Keratinocyte (primary cell): ENCODE results near the gene ZNF627. TPM values are rescaled to one million over a fixed set of nuclear protein-coding genes. Genes with fewer than 3 reads are reported as not detected.
"Not testable (repeated sequence)": the region's sequence is repeated elsewhere in the genome, so short reads cannot be mapped to it uniquely, and the experiment has no call there.

Source experiments
- DNase-seq: peaks from one replicate; pipeline ENCODE4 v3.0.0-alpha.2; 2011; ENCODE audit warnings: low read depth, missing footprints, low spot score
- FAIRE-seq: peaks from 2 replicates; lab custom pipeline; 2011; peaks lifted over from hg19 to GRCh38; lab: Jason Lieb, UNC
- H2AFZ ChIP-seq: 2 replicates; pipeline ENCODE4 v1.6.0; 2012; ENCODE audit warnings: low read length, control low read depth, inconsistent platforms; ENCODE audit not compliant: control insufficient read depth
- H3K27ac ChIP-seq: 2 replicates; pipeline ENCODE4 v1.5.1; 2011; ENCODE audit warnings: low read length; ENCODE audit not compliant: control insufficient read depth, insufficient read depth
- H3K27me3 ChIP-seq: 3 replicates; pipeline ENCODE4 v1.6.0; 2011; ENCODE audit warnings: low read length; ENCODE audit not compliant: control insufficient read depth, insufficient read depth; ENCODE audit errors: extremely low read depth
- H3K36me3 ChIP-seq, 2 experiments: 2 replicates in 1 of 2; 3 replicates in 1 of 2; pipeline ENCODE4 v1.5.1; 2011; ENCODE audit warnings: low read length in 2 of 2, mild to moderate bottlenecking in 1 of 2; ENCODE audit not compliant: control insufficient read depth in 2 of 2, insufficient read depth in 2 of 2; ENCODE audit errors: extremely low read depth in 1 of 2
- H3K4me1 ChIP-seq: 3 replicates; pipeline ENCODE4 v1.5.1; 2011; ENCODE audit warnings: low read length; ENCODE audit not compliant: control insufficient read depth, insufficient read depth; ENCODE audit errors: extremely low read depth
- H3K4me2 ChIP-seq: 3 replicates; pipeline ENCODE4 v1.6.0; 2011; ENCODE audit warnings: low read depth, low read length; ENCODE audit not compliant: control insufficient read depth, insufficient read depth; ENCODE audit errors: extremely low read depth
- H3K4me3 ChIP-seq, 3 experiments: fragments of 200-600 bp in 1 of 3; sonication (generic) in 1 of 3; 2 replicates in 2 of 3; 3 replicates in 1 of 3; pipeline ENCODE4 v1.5.1; 2011 to 2016; ENCODE audit warnings: low read length in 3 of 3, mild to moderate bottlenecking in 3 of 3, control low read depth in 2 of 3, inconsistent platforms in 1 of 3, low read depth in 1 of 3, mixed read lengths in 1 of 3, mixed run types in 1 of 3, moderate library complexity in 1 of 3; ENCODE audit not compliant: control insufficient read depth in 2 of 3, insufficient read depth in 2 of 3; ENCODE audit errors: extremely low read depth in 1 of 3
- H3K79me2 ChIP-seq: 2 replicates; pipeline ENCODE4 v1.6.0; 2012; ENCODE audit warnings: low read length; ENCODE audit not compliant: control insufficient read depth, insufficient read depth
- H3K9ac ChIP-seq: 3 replicates; pipeline ENCODE4 v1.6.0; 2011; ENCODE audit warnings: low read length; ENCODE audit not compliant: control insufficient read depth, insufficient read depth; ENCODE audit errors: extremely low read depth
- H3K9me1 ChIP-seq: 3 replicates; pipeline ENCODE4 v1.6.0; 2011; ENCODE audit warnings: low read length; ENCODE audit not compliant: control insufficient read depth, insufficient read depth; ENCODE audit errors: extremely low read depth
- H3K9me3 ChIP-seq: 2 replicates; pipeline ENCODE4 v1.5.1; 2012; ENCODE audit warnings: low read depth, low read length; ENCODE audit not compliant: control insufficient read depth
- H4K20me1 ChIP-seq: 3 replicates; pipeline ENCODE4 v1.6.0; 2011; ENCODE audit warnings: low read length; ENCODE audit not compliant: control insufficient read depth, insufficient read depth; ENCODE audit errors: extremely low read depth
- CTCF ChIP-seq, 3 experiments: IDR thresholded peaks in 1 of 3; conservative IDR thresholded peaks in 1 of 3; optimal IDR thresholded peaks in 1 of 3; 2 replicates in 2 of 3; 3 replicates in 1 of 3; pipeline versions ENCODE3 to v1.5.1; 2011; ENCODE audit warnings: low read length in 3 of 3, mild to moderate bottlenecking in 3 of 3, moderate library complexity in 2 of 3, control low read depth in 1 of 3, inconsistent platforms in 1 of 3; ENCODE audit not compliant: insufficient read depth in 2 of 3; ENCODE audit errors: extremely low read depth in 1 of 3
- EZH2 ChIP-seq: IDR thresholded peaks from one replicate; pipeline ENCODE4 v1.6.1; 2012; ENCODE audit warnings: inconsistent platforms, mild to moderate bottlenecking, low read length, moderate library complexity
- dilution Hi-C: fragments of 300-500 bp; cut with MboI; formaldehyde crosslinking; loops from one replicate; pipeline ENCODE4 v1.7.0; 2020; ENCODE audit warnings: low sequenced_read_pairs; ENCODE audit not compliant: extremely low pct_ligation_motif_present
- polyA plus RNA-seq, 5 experiments: library from polyadenylated mRNA; depleted of rRNA in 3 of 5; stranded (reverse) in 3 of 5; stranded (forward) in 1 of 5; unstranded in 1 of 5; fragments of >200 nt; gene quantifications; 1 replicate in 1 of 5; 2 replicates in 3 of 5; 3 replicates in 1 of 5; pipeline versions ENCODE4 v1.2.1 to v1.2.3, GENCODE V29; 2011 to 2012; ENCODE audit warnings: missing spikeins in 2 of 5, low read depth in 1 of 5, low replicate concordance in 1 of 5

The ZNF627 gene
- polyA plus RNA-seq, 1 donor (not counting 4 experiments of a cell fraction or from before 2014, with no cell fraction given): 8.5 TPM

- dilution Hi-C loops: not testable (repeated sequence)
Observed at GRCh38 chr19:11573763-11574162, 23.5 kb upstream of the ZNF627 start.

GRCh38 chr19:11574689-11575088 lies 22.6 kb upstream of the ZNF627 start:
- Histone ChIP-seq H3K4me3 (no peak overlapping the region), H3K9me3 (no peaks in the 10 kb centered on the region), H3K9ac (no peak overlapping the region), H3K36me3 (no peaks in the 10 kb centered on the region), H3K27me3 (no peaks in the 10 kb centered on the region), H4K20me1 (no peaks in the 10 kb centered on the region), H2AFZ (no peak overlapping the region), H3K9me1 (no peaks in the 10 kb centered on the region), H3K4me1 (peaks cover 13% of the 10 kb centered on the region), H3K4me2 (no peak overlapping the region), H3K27ac (no peak overlapping the region), H3K79me2 (no peaks in the 10 kb centered on the region)
- dilution Hi-C loops: no loop called here
- FAIRE-seq (no peak), DNase-seq (no peak)
- TF ChIP-seq EZH2 (no peak), CTCF (optimal IDR thresholded peaks at IDR 0.05 in 1 of 3, IDR thresholded peaks at IDR 0.05 in 1 of 3, conservative IDR thresholded peaks at IDR 0.05 in 1 of 3; ENCODE audit: extremely low read depth in 1 of 3, insufficient read depth in 2 of 3, low read length in 3 of 3) (no peak)

More at GRCh38 chr19:11573763-11574162, 23.5 kb upstream of the ZNF627 start:
- H3K9ac ChIP-seq, H3K36me3 ChIP-seq, FAIRE-seq, H3K4me2 ChIP-seq, DNase-seq, H3K4me3 ChIP-seq, H3K27me3 ChIP-seq, H3K9me1 ChIP-seq, H4K20me1 ChIP-seq, H3K27ac ChIP-seq, H3K79me2 ChIP-seq, H2AFZ ChIP-seq, H3K9me3 ChIP-seq: not testable (repeated sequence)
- H3K4me1 ChIP-seq: peaks cover 13% of the 10 kb centered on the region

- DNase-seq: no peak
Observed at GRCh38 chr19:11576227-11576626, 21.1 kb upstream of the ZNF627 start.

More at GRCh38 chr19:11576227-11576626, 21.1 kb upstream of the ZNF627 start:
- Histone ChIP-seq H3K27ac (no peak overlapping the region), H3K9me1 (no peaks in the 10 kb centered on the region), H2AFZ (no peak overlapping the region), H3K79me2 (no peaks in the 10 kb centered on the region), H3K4me2 (no peak overlapping the region), H3K9me3 (no peaks in the 10 kb centered on the region), H3K9ac (no peak overlapping the region), H4K20me1 (no peaks in the 10 kb centered on the region), H3K4me3 (no peak overlapping the region), H3K4me1 (peaks cover 13% of the 10 kb centered on the region), H3K36me3 (no peaks in the 10 kb centered on the region), H3K27me3 (no peaks in the 10 kb centered on the region)
- TF ChIP-seq CTCF (optimal IDR thresholded peaks at IDR 0.05 in 1 of 3, IDR thresholded peaks at IDR 0.05 in 1 of 3, conservative IDR thresholded peaks at IDR 0.05 in 1 of 3; ENCODE audit: extremely low read depth in 1 of 3, insufficient read depth in 2 of 3, low read length in 3 of 3) (no peak), EZH2 (no peak)
- FAIRE-seq: no peak
- dilution Hi-C loops: no loop called here
